Measurements from ENCODE around the gene KANTR. TPM values are rescaled to one million over a fixed set of nuclear protein-coding genes. Genes with fewer than 3 reads are reported as not detected.
"Not testable (repeated sequence)": the region's sequence is repeated elsewhere in the genome, so short reads cannot be mapped to it uniquely, and the experiment has no call there.

KANTR gene
- total RNA-seq, 1 donor from 2014 or later, result 9.7 TPM

GRCh38 chrX:53163436-53163835 lies 69.5 kb downstream of the KANTR start:
- H3K27me3 Mint-ChIP-seq (ENCODE audit: low read depth), result no peaks in the 10 kb centered on the region
- no peaks in the 10 kb centered on the region for H3K36me3 Mint-ChIP-seq (ENCODE audit: low read depth)
- no peak for DNase-seq (ENCODE audit: low spot score)
- intact Hi-C loops (cut with micrococcal nuclease), result no loop called here
- no peaks in the 10 kb centered on the region for H3K4me1 Mint-ChIP-seq (ENCODE audit: low read depth)
- H3K9me3 Mint-ChIP-seq, result no peaks in the 10 kb centered on the region
- H3K4me3 Mint-ChIP-seq (ENCODE audit: low read depth), result no peak overlapping the region
- H3K27ac Mint-ChIP-seq, result no peak overlapping the region

- H3K9me3 Mint-ChIP-seq; DNase-seq (ENCODE audit: low spot score); intact Hi-C loops (cut with micrococcal nuclease); H3K4me3 Mint-ChIP-seq (ENCODE audit: low read depth); H3K27ac Mint-ChIP-seq; H3K4me1 Mint-ChIP-seq (ENCODE audit: low read depth); H3K36me3 Mint-ChIP-seq (ENCODE audit: low read depth); H3K27me3 Mint-ChIP-seq (ENCODE audit: low read depth): not testable (repeated sequence)
These were observed 70.6 kb downstream of the KANTR start for GRCh38 chrX:53164566-53164965.

GRCh38 chrX:53166103-53166502 lies 72.2 kb downstream of the KANTR start:
- no peak overlapping the region for H3K4me3 Mint-ChIP-seq (ENCODE audit: low read depth)
- no peaks in the 10 kb centered on the region for H3K4me1 Mint-ChIP-seq (ENCODE audit: low read depth)
- no peak for DNase-seq (ENCODE audit: low spot score)
- no peaks in the 10 kb centered on the region for H3K36me3 Mint-ChIP-seq (ENCODE audit: low read depth)
- intact Hi-C loops (cut with micrococcal nuclease), result no loop called here
- no peak overlapping the region for H3K27ac Mint-ChIP-seq
- H3K27me3 Mint-ChIP-seq (ENCODE audit: low read depth), result no peaks in the 10 kb centered on the region
- no peaks in the 10 kb centered on the region for H3K9me3 Mint-ChIP-seq

GRCh38 chrX:53171356-53171755 lies 77.4 kb downstream of the KANTR start:
- DNase-seq (ENCODE audit: low spot score), result no peak
- Mint-ChIP-seq H3K27ac (no peak overlapping the region), H3K9me3 (peaks cover 4% of the 10 kb centered on the region), H3K4me3 (ENCODE audit: low read depth) (no peak overlapping the region), H3K4me1 (ENCODE audit: low read depth) (no peaks in the 10 kb centered on the region), H3K36me3 (ENCODE audit: low read depth) (peaks cover 3% of the 10 kb centered on the region), H3K27me3 (ENCODE audit: low read depth) (no peaks in the 10 kb centered on the region)
- intact Hi-C loops (cut with micrococcal nuclease), result no loop called here

Other genes with a start within 250 kb of the KANTR start
- not detected in 2 replicates for gene XAGE3, start 226.1 kb upstream of the KANTR start, total RNA-seq
- 14.5 and 14.6 TPM in 2 replicates for gene FAM156B, start 196.8 kb upstream of the KANTR start, total RNA-seq
- 26.2 and 28.2 TPM in 2 replicates for gene FAM156A, start 135.6 kb upstream of the KANTR start, total RNA-seq
- not detected in 2 replicates for gene GPR173, start 45.4 kb upstream of the KANTR start, total RNA-seq
- 36.0 and 41.2 TPM in 2 replicates for gene TSPYL2, start 11.8 kb upstream of the KANTR start, total RNA-seq
- gene KDM5C, start 131.1 kb downstream of the KANTR start, total RNA-seq, result 98.3 and 111 TPM in 2 replicates
- gene IQSEC2, start 187.4 kb downstream of the KANTR start, total RNA-seq, result 0.14 and 0.21 TPM in 2 replicates

Data from activated T-helper 2 cell treated with anti-CD3 and anti-CD28 coated beads, Interferon-gamma antibody, Interleukin-2, Interleukin-4, amounts not matched to agents 10 μg/mL and 5 μg/mL and 100 μg/mL, durations not matched to agents 14 hours and 24 hours and 36 hours (primary cell).